ENCODE data around the gene LSM10. TPM values are rescaled to one million over a fixed set of nuclear protein-coding genes. Genes with fewer than 3 reads are reported as not detected.

The LSM10 gene
- total and polyA plus RNA-seq, 9 donors: 20.0 to 49.3 (median 37.8) TPM

GRCh38 chr1:36382669-36383068 lies 15.0 kb downstream of the LSM10 start:
- intact Hi-C loops (cut with DNase I): loop anchor here in 1 of 4 donors (5.0 kb wide), 1 partner anchor 60 kb away; the partner anchor contains the start of gene EVA1B
- peak overlapping the region in 1 of 2 donors; percentile 95 for H3K27ac ChIP-seq

DNA sequence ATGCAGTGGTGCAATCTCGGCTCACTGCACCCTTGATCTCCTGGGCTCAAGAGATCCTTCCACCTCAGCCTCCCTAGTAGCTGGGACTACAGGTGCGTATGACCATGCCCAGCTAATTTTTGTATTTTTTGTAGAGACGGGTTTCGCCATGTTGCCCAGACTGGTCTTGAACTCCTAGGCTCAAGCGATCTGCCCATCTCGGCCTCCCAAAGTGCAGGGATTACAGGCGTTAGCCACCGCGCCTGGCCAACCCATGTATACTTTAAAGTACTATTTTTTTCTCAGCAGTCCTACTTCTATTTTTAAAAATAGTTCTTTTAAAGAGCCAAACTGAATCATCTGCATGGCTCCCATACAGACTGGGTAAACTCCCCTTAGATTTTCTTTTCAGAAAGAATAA lies 15.5 kb downstream of the LSM10 start:
- H3K9me3 ChIP-seq: no peaks in the 10 kb centered on the region
- H3K4me1 ChIP-seq (ENCODE audit: insufficient read depth): peaks cover 34% of the 10 kb centered on the region
- H3K27me3 ChIP-seq: no peaks in the 10 kb centered on the region
- WGBS, 3 donors: 91 to 96% (median 91%) methylated on average over 9 of the region's 9 CpGs
- no peaks in the 10 kb centered on the region for H3K36me3 ChIP-seq
- peak overlapping the region in 1 of 2 donors; percentile 95 for H3K27ac ChIP-seq
- no peak overlapping the region for H3K4me3 ChIP-seq
- TF ChIP-seq, protein P1, sequence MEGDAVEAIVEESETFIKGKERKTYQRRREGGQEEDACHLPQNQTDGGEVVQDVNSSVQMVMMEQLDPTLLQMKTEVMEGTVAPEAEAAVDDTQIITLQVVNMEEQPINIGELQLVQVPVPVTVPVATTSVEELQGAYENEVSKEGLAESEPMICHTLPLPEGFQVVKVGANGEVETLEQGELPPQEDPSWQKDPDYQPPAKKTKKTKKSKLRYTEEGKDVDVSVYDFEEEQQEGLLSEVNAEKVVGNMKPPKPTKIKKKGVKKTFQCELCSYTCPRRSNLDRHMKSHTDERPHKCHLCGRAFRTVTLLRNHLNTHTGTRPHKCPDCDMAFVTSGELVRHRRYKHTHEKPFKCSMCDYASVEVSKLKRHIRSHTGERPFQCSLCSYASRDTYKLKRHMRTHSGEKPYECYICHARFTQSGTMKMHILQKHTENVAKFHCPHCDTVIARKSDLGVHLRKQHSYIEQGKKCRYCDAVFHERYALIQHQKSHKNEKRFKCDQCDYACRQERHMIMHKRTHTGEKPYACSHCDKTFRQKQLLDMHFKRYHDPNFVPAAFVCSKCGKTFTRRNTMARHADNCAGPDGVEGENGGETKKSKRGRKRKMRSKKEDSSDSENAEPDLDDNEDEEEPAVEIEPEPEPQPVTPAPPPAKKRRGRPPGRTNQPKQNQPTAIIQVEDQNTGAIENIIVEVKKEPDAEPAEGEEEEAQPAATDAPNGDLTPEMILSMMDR (IDR thresholded peaks at IDR 0.05): no peak
- TF ChIP-seq POLR2A (IDR thresholded peaks at IDR 0.05) (no peak), EP300 (IDR thresholded peaks at IDR 0.05) (no peak)
- intact Hi-C loops (cut with DNase I): loop anchor here in 1 of 4 donors (5.0 kb wide), 1 partner anchor 60 kb away; the partner anchor contains the start of gene EVA1B
- DNase-seq: peak in 1 of 5 donors; percentile 13

More at GRCh38 chr1:36382669-36383068, 15.0 kb downstream of the LSM10 start:
- no peaks in the 10 kb centered on the region for H3K9me3 ChIP-seq
- TF ChIP-seq POLR2A (IDR thresholded peaks at IDR 0.05): no peak
- peaks cover 32% of the 10 kb centered on the region for H3K4me1 ChIP-seq (ENCODE audit: insufficient read depth)
- H3K36me3 ChIP-seq: no peaks in the 10 kb centered on the region
- WGBS, 3 donors: 92 to 96% (median 96%) methylated on average over 4 of the region's 4 CpGs
- DNase-seq: peak in 1 of 5 donors; percentile 18
- no peak overlapping the region for H3K4me3 ChIP-seq
- H3K27me3 ChIP-seq: no peaks in the 10 kb centered on the region

- intact Hi-C loops (cut with DNase I): loop anchor here in 1 of 4 donors (5.0 kb wide), 1 partner anchor 59 kb away; the partner anchor contains the start of gene EVA1B
- Histone ChIP-seq H3K4me1 (ENCODE audit: insufficient read depth) (peaks cover 31% of the 10 kb centered on the region), H3K27me3 (no peaks in the 10 kb centered on the region), H3K27ac (peak overlapping the region in 1 of 2 donors; percentile 95), H3K9me3 (no peaks in the 10 kb centered on the region), H3K4me3 (no peak overlapping the region), H3K36me3 (no peaks in the 10 kb centered on the region)
- TF ChIP-seq POLR2A (IDR thresholded peaks at IDR 0.05) (no peak), EP300 (IDR thresholded peaks at IDR 0.05) (no peak)
- peak in 1 of 5 donors; percentile 23 for DNase-seq
- WGBS, 3 donors: 89 to 91% (median 90%) methylated on average over 5 of the region's 5 CpGs
Measured at GRCh38 chr1:36381405-36381804, 16.3 kb downstream of the LSM10 start.

- H3K4me1 ChIP-seq (ENCODE audit: insufficient read depth): peaks cover 33% of the 10 kb centered on the region
Measured at GRCh38 chr1:36380782-36381181, 16.9 kb downstream of the LSM10 start.

DNA sequence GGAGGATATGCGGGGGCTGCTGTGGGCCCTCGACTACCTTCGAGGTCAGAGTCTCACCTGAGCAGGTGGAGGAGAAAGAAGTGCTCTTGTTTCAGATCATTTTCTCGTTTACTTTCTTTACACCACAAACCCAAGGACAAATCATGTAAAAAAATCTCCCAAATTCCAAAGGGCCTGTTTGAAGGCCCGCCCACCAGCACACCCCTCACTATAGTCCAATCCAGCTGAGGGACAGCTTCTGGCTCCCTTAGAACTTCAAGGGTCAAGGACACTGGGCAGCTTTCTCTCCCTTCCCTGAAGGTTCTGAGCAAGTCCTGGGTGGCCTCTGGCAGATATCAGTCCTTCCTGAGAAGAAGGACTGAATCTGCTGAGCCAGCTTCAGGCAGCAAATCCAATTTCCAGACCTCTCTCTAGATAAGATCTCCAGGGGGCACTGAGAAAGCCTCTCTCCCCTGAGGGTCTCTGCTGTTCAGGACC lies 17.5 kb downstream of the LSM10 start:
- 7 to 28% (median 8%) methylated on average over 5 of the region's 5 CpGs for WGBS, 3 donors
- Histone ChIP-seq H3K4me1 (ENCODE audit: insufficient read depth) (peaks cover 33% of the 10 kb centered on the region), H3K4me3 (no peak overlapping the region), H3K27ac (peak overlapping the region; percentile 77 to 95), H3K36me3 (no peaks in the 10 kb centered on the region), H3K9me3 (no peaks in the 10 kb centered on the region), H3K27me3 (no peaks in the 10 kb centered on the region)
- peak; percentile 74 to 90 (median 83) for DNase-seq
- intact Hi-C loops (cut with DNase I): loop anchor here in 1 of 4 donors (5.0 kb wide), 1 partner anchor 58 kb away; the partner anchor contains the start of gene EVA1B
- TF ChIP-seq EP300 (IDR thresholded peaks at IDR 0.05): no peak
- peak; percentile 38 for TF ChIP-seq POLR2A (IDR thresholded peaks at IDR 0.05)
- TF ChIP-seq, protein P1 (IDR thresholded peaks at IDR 0.05): no peak

More at GRCh38 chr1:36380782-36381181, 16.9 kb downstream of the LSM10 start:
- 32 to 45% (median 39%) methylated on average over 3 of the region's 3 CpGs for WGBS, 3 donors
- Histone ChIP-seq H3K27ac (peak overlapping the region; percentile 77 to 95), H3K9me3 (no peaks in the 10 kb centered on the region), H3K27me3 (no peaks in the 10 kb centered on the region), H3K4me3 (no peak overlapping the region), H3K36me3 (no peaks in the 10 kb centered on the region)
- TF ChIP-seq, protein P1 (IDR thresholded peaks at IDR 0.05): no peak
- TF ChIP-seq EP300 (IDR thresholded peaks at IDR 0.05) (no peak), POLR2A (IDR thresholded peaks at IDR 0.05) (no peak)
- DNase-seq: peak in 1 of 5 donors; percentile 41
- intact Hi-C loops (cut with DNase I): loop anchor here in 1 of 4 donors (5.0 kb wide), 1 partner anchor 58 kb away; the partner anchor contains the start of gene EVA1B
